ENCODE results near the gene HERC5.

DNA sequence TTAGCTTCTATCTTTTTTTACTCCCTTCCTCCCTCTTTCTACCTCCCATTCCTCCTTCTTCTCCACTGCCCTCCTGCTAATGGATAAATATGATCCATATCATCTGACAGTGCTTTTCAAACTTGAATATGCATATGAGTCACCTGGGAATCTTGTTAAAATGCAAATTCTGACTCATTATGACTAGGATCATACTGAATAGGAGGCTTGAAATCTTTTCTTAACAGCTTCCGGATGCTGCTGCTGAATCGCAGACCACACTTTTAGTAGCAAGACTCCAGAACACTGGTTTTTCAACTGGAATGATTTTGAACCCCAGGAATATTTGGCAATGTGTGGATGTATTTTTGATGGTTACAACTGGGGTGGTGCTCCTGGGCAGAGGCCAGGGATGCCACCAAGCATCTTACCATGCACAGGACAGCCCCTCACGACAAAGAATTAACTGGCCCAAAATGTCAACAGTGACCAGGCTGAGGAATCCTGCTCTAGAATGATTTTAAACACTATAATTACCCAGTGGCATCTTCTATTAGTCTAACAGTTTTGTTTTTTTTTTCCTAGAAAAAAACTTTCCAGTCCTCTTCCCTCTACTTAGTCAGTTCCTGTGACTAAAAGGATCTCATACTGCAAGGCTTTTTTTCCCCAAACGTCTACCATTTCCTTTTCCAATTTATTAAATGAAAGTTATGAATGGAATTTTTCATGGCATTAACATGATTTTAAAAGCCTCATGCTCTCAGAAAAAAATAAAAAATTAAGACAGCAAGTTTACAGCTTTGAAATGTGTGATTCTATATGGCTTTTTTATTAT is 77.2 kb downstream of the HERC5 start:
- TF ChIP-seq, protein P1, sequence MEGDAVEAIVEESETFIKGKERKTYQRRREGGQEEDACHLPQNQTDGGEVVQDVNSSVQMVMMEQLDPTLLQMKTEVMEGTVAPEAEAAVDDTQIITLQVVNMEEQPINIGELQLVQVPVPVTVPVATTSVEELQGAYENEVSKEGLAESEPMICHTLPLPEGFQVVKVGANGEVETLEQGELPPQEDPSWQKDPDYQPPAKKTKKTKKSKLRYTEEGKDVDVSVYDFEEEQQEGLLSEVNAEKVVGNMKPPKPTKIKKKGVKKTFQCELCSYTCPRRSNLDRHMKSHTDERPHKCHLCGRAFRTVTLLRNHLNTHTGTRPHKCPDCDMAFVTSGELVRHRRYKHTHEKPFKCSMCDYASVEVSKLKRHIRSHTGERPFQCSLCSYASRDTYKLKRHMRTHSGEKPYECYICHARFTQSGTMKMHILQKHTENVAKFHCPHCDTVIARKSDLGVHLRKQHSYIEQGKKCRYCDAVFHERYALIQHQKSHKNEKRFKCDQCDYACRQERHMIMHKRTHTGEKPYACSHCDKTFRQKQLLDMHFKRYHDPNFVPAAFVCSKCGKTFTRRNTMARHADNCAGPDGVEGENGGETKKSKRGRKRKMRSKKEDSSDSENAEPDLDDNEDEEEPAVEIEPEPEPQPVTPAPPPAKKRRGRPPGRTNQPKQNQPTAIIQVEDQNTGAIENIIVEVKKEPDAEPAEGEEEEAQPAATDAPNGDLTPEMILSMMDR (IDR thresholded peaks at IDR 0.05) = no peak
- no peak for TF ChIP-seq POLR2A (IDR thresholded peaks at IDR 0.05)
- no peak for TF ChIP-seq EP300 (IDR thresholded peaks at IDR 0.05)

Measured in upper lobe of left lung (tissue), 4 donors.